Cerebellar cortex (tissue), 1 donor: ENCODE results near the gene TTLL8.
"Not testable (repeated sequence)": the region's sequence is repeated elsewhere in the genome, so short reads cannot be mapped to it uniquely, and the experiment has no call there.

ENCODE experiments used
- DNase-seq: peaks from one replicate; pipeline ENCODE4 v3.0.0-alpha.2; 2015; ENCODE audit warnings: low spot score

TTLL8 gene

DNA sequence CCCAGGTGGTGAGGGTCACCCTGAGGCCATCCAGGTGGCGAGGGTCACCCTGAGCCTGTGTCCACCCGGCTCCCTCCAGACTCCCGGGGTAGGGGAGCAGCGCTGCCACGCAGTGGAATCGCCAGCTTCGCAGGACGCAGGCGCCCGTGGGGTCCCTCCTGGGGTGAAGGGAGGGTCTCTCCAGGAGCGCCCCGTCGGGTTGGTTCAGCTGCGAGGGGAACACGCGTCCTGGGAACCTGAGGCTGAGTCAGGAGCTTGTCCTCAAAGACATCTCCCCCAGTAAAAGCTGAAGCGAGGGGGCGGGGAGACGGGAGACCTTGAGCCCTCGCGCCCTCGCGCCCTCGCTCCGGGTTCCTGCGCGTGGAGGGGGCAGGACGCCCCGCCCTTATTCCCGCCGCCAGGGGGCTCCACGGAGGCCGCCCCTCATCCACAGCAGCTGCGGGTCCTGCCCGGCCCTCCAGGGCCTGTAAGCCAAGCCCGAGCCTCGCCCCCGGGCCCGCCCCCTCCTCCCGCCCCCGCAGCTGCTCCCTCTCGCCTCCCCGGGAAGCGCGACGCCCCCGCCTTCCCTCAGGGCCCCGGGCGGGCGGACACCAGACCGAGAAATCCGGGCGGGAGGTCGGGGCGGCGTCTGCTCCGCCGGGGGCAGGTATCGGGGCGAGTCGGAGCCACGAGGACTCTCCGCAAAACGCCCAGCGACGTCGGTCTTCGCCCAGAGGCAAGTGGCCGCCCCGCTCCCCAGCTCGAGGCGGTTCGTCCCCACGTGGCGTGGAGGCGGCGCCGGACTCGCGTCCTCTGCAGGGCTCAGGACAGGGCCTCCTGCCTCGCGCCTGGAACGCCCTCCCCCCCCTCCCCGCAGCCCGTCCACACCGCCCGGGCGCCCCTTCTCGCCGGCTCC is 74.7 kb downstream of the TTLL8 start:
- no peak for DNase-seq

- not testable (repeated sequence) for DNase-seq
Observed at GRCh38 chr22:49981799-49982198, 76.3 kb downstream of the TTLL8 start.

DNA sequence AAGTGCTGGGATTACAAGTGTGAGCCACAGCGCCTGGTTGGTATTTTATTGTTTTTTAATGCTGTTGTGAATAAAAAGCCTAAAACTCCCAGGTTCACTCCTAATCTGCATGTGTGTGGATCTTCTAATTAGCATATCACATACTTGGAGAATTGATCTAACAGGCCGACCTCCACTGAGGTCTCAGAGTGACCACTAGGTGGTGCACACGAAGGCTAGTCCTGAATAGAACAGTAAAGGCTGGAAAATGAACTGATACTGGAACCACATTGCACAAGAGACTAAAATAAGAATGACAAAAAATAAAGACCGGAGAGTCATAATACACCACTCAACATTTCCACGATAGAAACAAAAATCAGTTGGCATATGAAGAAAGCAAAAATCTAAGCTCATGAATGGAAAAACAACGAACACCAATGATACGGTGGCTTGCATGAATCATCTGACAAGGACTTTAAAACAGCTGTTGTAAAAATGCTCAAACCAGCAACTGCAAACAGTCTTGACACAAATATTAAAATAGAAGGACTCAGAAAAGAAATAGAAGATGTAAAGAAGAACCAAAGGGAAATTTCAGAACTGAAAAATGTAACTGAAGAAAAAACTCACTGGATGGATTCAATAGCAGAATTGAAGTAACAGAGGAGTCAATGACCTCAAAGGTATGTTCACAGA is 78.4 kb downstream of the TTLL8 start:
- no peak for DNase-seq

- DNase-seq = no peak
Observed at GRCh38 chr22:49977578-49977977, 80.5 kb downstream of the TTLL8 start.

GRCh38 chr22:49976439-49977175 is 81.5 kb downstream of the TTLL8 start:
- no peak for DNase-seq

GRCh38 chr22:49975543-49976389 is 82.3 kb downstream of the TTLL8 start:
- peak; percentile 57 for DNase-seq

DNA sequence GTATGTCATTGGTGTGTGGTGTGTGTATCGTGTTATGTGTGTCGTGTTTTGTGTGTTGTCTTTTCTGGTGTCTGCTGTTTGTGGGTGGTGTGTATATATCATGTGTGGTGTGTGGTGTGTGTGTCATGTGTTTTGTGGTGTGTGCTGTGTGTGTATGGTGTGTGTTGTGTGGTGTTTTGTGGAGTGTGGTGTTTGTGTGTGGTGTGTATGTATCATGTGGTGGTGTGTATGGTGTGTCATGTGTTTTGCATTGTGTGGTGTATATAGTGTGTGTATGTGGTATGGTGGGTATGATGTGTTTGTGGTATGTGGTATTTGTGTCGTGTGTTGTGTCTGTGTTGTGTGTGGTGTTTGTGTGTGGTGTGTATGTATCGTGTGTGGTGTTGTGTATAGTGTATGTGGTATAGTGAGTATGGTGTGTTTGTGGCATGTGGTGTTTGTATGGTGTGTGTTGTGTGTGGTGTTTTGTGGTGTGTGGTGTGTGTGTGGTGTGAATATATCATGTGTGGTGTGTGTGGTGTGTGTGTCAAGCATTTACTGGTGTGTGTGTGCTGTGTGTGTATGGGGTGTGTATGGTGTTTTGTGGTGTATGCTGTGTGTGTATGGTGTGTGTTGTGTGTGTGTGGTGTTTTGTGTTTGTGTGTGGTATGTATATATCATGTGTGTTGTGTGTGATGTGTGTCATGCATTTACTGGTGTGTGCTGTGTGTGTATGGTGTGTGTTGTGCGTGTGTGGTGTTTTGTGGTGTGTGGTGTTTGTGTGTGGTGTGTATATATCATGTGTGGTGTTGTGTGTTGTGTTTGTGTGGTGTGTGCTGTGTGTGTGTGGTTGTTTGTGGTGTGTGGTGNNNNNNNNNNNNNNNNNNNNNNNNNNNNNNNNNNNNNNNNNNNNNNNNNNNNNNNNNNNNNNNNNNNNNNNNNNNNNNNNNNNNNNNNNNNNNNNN is 84.8 kb downstream of the TTLL8 start:
- DNase-seq = no peak

GRCh38 chr22:49972163-49973017 is 85.7 kb downstream of the TTLL8 start:
- DNase-seq = no peak

DNA sequence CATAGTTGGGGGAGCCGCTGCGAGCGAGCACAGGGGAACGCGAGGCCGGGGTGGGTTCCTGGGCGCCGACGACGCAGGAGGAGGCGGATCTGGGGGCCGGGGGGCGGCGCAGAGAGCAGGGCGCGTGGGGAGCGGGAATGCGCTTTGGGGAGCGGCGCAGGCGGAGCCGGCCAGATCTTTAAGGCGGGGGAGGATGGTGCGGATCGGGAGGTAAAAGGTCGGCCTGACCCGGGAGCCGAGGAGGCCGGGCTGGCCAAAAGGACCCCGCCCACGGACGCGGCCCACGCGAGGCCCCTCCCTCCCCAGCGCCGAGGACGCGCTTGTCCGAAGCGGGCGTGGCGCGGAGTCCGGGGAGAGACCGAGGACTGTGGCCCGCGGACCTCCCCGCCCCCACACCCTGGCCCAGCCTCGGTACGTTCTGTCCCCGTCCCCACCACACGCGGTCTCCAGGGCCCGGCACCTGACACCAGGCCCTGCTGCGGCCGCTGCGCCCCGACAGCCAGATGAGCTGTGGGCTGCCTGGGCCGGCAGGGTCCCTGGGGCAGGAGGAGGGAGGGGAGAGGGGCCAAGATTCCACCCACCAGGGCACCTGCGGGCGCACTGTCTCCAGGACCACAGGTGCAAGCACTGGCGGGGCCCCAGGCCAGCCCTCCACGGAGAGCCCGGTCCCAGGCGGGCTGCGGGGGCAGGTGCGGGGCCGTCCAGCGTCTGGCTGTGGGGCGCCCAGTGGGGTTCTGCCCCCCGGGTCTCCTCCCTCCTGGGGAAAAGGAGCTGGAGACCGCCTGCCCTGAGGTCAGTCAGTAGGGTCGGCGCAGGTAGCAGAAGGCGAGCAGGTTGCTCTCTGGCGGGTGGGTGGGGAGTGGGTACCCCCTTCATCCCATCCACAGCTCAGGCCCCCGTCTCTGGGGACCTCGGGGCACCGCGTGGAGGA is 86.6 kb downstream of the TTLL8 start:
- no peak for DNase-seq

GRCh38 chr22:49970528-49971231 is 87.4 kb downstream of the TTLL8 start:
- peak; percentile 92 for DNase-seq

DNA sequence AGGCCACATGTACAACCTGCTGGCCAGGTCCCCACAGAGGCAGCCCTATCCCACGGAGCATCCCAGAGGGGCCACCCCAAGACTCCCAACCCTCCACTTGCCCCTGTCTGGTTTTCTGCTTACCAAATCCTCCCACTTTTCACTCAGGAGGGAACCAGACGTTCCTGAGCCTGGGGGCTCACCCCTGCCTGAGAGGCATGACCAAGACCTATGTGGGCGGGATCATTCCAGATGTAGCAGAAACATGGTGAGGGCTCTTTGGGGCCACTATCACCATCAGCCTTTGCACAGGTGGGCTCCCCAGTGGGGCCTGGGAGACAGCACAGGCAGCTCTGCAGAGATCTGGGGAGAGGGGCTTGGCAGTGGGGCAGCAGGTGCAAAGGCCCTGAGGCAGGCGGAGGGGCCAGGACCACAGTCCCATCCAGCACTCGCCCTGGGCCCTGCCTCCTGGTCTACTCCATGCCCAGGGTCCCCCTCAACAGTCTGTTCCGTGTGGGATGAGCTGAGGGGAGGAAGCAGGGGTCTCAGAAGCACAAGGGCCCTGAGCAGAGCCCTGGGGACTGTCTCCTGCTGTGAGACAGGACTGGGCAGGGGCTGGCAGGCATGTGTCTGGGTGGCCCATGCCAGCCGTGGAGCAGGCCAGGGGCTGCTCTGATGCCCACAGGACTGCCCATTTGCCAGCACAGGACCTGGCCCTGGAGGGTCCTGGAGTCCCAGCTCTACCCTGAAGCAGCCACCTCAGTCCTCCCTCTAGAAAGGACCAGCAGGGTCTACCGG is 88.2 kb downstream of the TTLL8 start:
- no peak for DNase-seq

- DNase-seq = no peak
Observed at GRCh38 chr22:49968831-49969661, 89.1 kb downstream of the TTLL8 start.
